GM12864 (cell line): ENCODE measurements around the gene AGPAT3.

Source experiments
- DNase-seq: peaks from one replicate; pipeline ENCODE4 v3.0.0-alpha.2; 2011; ENCODE audit warnings: low read depth
- H3K4me3 ChIP-seq: 2 replicates; pipeline ENCODE4 v1.5.1; 2011; ENCODE audit warnings: mild to moderate bottlenecking, low read depth, low read length, control low read depth
- TF ChIP-seq, protein P1 (sequence below): IDR thresholded peaks from 2 replicates; pipeline ENCODE4 v1.5.1; 2011; ENCODE audit warnings: low read depth, mild to moderate bottlenecking, moderate library complexity, low read length, control low read depth, inconsistent platforms; ENCODE audit errors: missing control alignments

AGPAT3 gene

DNA sequence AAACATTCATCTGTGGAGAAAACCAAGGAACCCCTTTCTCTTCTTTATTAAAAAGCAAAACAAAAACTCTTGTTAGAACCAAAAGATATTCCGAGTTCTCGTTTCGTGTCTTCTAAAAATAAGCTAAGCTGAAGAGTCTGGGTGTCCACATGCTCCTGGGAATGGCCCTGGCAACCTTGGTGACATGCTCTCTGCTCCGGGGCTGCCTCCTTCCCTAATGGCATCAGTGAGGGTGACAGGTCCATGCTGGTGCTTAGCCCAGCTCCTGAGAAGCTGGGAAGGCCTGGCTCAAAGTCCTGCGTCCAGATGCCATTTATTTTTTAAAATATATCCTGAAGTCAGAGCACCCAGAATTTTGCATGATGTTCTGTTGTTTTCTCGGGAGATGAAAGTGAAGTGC, 122.5 kb downstream of the AGPAT3 start:
- TF ChIP-seq, protein P1, sequence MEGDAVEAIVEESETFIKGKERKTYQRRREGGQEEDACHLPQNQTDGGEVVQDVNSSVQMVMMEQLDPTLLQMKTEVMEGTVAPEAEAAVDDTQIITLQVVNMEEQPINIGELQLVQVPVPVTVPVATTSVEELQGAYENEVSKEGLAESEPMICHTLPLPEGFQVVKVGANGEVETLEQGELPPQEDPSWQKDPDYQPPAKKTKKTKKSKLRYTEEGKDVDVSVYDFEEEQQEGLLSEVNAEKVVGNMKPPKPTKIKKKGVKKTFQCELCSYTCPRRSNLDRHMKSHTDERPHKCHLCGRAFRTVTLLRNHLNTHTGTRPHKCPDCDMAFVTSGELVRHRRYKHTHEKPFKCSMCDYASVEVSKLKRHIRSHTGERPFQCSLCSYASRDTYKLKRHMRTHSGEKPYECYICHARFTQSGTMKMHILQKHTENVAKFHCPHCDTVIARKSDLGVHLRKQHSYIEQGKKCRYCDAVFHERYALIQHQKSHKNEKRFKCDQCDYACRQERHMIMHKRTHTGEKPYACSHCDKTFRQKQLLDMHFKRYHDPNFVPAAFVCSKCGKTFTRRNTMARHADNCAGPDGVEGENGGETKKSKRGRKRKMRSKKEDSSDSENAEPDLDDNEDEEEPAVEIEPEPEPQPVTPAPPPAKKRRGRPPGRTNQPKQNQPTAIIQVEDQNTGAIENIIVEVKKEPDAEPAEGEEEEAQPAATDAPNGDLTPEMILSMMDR, result no peak
- DNase-seq, result no peak
- no peak overlapping the region for H3K4me3 ChIP-seq

DNA sequence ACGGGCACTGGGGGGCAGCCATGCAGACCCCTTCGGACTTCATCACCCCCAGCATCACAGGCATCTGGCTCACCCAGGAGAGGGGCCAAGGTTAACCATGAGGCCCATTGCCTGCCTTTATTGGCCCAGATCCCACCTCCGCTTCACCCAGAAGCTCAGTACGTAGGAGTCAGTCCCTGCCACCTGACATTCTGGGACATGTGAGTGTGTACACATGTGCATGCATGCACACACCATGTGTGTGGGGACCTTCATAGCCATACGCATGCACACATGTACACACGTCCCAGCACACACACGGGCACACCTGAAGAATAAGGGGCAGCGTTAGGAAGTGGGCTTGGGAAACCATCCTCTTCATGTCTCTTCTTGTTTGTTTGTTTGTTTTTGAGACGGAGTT, 123.0 kb downstream of the AGPAT3 start:
- TF ChIP-seq, protein P1, result no peak
- H3K4me3 ChIP-seq, result no peak overlapping the region
- DNase-seq, result no peak

DNA sequence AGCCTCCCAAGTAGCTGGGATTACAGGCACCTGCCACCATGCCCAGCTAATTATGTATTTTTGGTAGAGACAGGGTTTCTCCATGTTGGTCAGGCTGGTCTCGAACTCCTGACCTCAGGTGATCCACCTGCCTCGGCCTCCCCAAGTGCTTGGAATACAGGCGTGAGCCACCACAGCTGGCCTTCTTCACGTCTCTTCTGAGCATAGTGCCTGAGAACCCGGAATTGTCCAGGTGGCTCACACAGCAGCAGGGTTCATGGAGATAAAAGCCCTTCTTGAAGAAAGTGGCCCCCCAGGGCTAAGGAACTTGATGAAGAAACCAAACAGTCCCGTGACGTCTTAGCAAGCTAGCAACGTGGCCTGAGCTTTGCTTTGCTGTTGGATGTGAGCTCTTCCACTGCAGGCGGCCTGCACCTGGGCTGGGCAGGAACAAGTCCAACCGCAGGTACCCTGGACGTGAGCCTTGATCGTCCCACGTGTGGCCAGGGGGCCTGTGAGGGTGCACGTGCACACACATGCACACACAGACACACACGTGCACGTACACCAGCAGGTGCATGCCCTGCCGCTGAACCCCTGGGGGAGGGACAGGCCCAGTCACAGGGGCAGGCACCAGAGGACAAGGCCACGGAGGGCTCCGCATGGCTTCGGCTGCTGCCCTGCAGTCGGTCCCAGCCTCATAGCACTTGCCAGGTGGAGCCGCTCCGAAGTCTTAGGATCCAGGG, 123.6 kb downstream of the AGPAT3 start:
- TF ChIP-seq, protein P1, result no peak
- no peak overlapping the region for H3K4me3 ChIP-seq
- no peak for DNase-seq

DNA sequence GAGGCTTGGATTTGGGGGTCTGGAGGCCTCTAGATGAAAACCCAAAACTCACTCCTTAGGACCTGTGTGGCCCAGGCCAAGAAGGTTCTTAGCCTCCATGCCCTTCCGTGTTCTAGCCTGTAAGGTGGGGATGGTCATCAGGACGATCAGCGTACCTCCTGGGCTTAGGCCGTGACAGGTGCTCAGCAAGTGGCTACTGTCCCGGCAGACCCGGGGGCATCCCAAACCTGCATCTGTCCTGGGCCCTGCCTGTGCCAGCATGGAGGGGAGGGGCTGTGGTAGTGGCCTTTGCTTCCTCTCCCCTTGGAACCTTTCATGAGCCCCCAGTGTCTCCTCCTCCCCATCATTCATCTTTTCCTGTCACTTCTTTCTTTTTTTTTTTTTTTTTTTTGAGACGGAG, 124.4 kb downstream of the AGPAT3 start:
- TF ChIP-seq, protein P1, result no peak
- H3K4me3 ChIP-seq, result no peak overlapping the region
- no peak for DNase-seq

DNA sequence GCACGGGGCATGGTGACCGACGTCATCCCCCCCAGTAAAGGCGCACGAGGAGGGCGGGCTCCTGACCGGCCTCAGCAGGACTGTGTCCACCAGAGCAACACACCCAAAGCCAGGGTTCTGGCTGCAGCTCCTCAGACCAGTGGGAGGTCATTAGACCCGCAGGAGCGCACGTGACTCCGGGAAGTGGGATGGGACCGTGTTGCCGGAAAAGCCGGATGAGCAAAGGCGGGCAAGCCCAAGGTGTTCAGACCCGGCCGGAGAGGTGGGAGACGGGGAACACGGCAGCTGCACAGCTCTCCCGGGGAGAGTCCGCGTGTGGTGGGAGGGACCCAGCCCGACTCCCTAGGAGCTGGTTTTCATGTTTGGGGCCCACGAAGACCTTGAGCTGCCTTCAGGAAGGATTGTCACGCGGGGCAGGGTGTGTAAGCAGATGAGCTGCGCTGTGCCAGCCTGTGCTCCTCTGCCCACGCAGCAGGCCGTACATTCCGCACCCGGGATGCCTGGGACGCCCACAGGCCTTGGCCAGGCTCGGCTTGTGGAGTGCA, 126.5 kb downstream of the AGPAT3 start:
- TF ChIP-seq, protein P1, result no peak
- H3K4me3 ChIP-seq, result no peak overlapping the region
- DNase-seq, result no peak

DNA sequence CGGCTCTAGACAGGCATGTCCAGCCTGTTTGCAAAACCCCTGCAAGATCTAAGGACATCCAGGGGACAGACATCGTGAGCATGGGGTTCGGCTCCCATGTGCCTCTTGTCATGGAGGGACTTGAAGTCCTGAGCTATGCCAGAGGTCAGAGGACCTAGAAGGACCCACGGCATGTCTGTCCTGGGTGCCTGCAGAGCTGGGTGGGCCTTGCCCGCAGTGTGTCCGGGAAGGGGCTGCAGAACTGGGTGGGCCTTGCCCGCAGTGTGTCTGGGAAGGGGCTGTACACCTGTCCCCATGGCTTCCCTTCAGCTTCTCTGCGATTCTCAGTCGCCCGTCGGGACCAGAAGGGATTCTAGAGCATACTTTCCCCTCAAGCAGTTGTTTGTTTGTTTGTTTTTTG, 127.1 kb downstream of the AGPAT3 start:
- H3K4me3 ChIP-seq, result no peak overlapping the region
- TF ChIP-seq, protein P1, result no peak
- DNase-seq, result no peak

DNA sequence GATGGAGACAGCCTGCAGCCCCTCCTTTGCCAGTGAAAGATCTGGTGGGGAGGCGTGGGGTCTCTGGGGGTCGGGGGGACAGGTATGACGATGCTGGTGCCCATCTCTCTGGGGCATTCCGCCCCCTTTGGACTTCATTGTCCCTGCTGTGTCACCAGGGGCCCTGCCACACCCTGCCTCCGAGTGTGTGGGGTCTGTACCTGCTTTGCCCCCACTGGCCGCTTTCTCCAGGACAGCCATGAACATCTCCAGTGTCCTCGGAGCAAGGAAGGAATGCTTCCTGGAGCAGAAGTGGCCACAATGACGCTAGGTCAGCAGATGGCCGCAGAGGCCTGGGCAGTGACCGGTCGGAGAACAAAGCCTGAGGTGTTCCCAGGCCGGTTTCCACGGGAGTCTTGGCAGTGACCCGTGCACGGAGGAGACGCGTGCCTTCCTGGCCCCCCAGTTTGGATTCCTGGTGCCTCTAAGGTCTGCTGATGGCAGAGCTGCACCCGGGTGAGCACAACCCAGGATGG, 128.5 kb downstream of the AGPAT3 start:
- no peak overlapping the region for H3K4me3 ChIP-seq
- DNase-seq, result no peak
- TF ChIP-seq, protein P1, result no peak
